ENCODE measurements around the gene SFXN2. TPM values are rescaled to one million over a fixed set of nuclear protein-coding genes. Genes with fewer than 3 reads are reported as not detected.
A peak's percentile ranks its signal among the peaks of the same experiment; 100 is the strongest.

Gene SFXN2
- total RNA-seq, 4 donors from 2014 or later: 1.4 to 7.8 (median 3.6) TPM

DNA sequence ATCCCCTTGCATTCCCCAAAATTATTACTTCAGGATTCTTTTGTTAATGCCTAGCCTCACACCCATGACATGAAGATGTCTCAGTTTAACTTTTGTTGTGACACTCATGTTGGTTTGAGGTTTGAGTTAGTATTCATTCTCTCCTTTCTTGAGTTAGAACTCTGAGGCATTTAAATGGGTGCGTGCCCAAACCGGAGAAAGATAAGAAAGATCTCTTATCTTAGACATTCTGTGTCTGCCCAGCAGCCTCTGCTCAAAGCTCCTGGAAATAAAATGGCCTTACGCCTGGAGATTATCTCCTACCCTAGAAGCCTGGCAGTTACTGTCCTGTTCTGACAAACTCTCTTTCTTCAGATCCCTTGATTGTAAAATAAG, 55.7 kb downstream of the SFXN2 start:
- Histone ChIP-seq H3K4me1 (peaks cover 36 to 93% (median 63%) of the 10 kb centered on the region in 3 donors), H3K4me3 (no peak overlapping the region), H3K27ac (peak overlapping the region; percentile 32 to 57 (median 42)), H3K27me3 (peaks cover 0 to under 1% (median 0%) of the 10 kb centered on the region in 4 donors), H3K9me3 (no peaks in the 10 kb centered on the region), H3K36me3 (peaks cover 0 to 7% (median 0%) of the 10 kb centered on the region in 3 donors)
- DNase-seq: no peak
- intact Hi-C loops (cut with DNase I): no loop called here
- 46 to 66% methylated on average over 3 of the region's 3 CpGs for WGBS, 2 donors
- TF ChIP-seq POLR2A (IDR thresholded peaks at IDR 0.05): no peak
- TF ChIP-seq, protein P1, sequence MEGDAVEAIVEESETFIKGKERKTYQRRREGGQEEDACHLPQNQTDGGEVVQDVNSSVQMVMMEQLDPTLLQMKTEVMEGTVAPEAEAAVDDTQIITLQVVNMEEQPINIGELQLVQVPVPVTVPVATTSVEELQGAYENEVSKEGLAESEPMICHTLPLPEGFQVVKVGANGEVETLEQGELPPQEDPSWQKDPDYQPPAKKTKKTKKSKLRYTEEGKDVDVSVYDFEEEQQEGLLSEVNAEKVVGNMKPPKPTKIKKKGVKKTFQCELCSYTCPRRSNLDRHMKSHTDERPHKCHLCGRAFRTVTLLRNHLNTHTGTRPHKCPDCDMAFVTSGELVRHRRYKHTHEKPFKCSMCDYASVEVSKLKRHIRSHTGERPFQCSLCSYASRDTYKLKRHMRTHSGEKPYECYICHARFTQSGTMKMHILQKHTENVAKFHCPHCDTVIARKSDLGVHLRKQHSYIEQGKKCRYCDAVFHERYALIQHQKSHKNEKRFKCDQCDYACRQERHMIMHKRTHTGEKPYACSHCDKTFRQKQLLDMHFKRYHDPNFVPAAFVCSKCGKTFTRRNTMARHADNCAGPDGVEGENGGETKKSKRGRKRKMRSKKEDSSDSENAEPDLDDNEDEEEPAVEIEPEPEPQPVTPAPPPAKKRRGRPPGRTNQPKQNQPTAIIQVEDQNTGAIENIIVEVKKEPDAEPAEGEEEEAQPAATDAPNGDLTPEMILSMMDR (IDR thresholded peaks at IDR 0.05): no peak

DNA sequence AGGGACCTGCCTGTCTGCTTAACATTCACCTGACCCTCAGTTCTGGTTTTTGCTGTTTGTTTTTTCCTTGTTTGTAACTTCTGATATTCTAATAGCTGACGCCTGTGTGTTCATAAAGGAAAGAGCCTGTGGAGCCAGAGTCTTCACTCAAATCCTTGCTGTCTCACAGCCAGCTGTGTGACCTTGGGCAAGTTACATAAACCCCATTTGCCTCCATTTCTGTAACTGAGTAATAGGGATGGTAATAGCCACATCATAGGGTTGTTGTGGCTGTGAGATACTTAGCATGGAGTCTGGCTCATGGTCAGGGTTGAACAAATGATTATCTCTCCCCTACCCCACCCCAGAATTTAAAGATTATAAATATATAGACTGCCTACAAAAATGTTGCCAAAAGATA, 56.4 kb downstream of the SFXN2 start:
- Histone ChIP-seq H3K4me3 (no peak overlapping the region), H3K27ac (peak overlapping the region in 3 of 4 donors; percentile 42 to 57 (median 43)), H3K36me3 (peaks cover 0 to under 1% (median 0%) of the 10 kb centered on the region in 3 donors), H3K9me3 (no peaks in the 10 kb centered on the region), H3K27me3 (peaks cover 0 to 8% (median 0%) of the 10 kb centered on the region in 4 donors), H3K4me1 (peaks cover 42 to 93% (median 67%) of the 10 kb centered on the region in 3 donors)
- 38 to 63% methylated on average over 1 of the region's 1 CpG for WGBS, 2 donors
- intact Hi-C loops (cut with DNase I): no loop called here
- DNase-seq: no peak
- TF ChIP-seq, protein P1 (IDR thresholded peaks at IDR 0.05): no peak
- no peak for TF ChIP-seq POLR2A (IDR thresholded peaks at IDR 0.05)

DNA sequence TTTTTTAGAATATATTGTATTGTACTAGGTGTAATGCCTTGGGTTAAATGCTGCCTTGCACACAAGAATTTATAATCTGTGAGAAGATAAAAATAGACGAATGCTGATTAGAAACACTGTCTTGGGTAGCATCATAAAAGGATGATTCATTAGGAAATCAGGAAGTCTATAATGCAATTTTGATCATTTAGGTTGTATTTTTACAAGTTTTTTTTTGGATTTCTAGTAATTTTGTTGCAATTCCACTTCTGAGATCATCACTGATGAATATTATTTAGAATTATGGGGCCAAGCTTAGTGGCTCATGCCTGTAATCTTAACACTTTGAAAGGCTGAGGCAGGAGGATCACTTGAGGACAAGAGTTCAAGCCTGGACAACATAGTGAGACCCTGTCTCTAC, 58.9 kb downstream of the SFXN2 start:
- Histone ChIP-seq H3K4me3 (no peak overlapping the region), H3K36me3 (no peaks in the 10 kb centered on the region), H3K27me3 (peaks cover 0 to 31% (median 0%) of the 10 kb centered on the region in 4 donors), H3K27ac (peak overlapping the region in 2 of 4 donors; percentile 87 to 91), H3K4me1 (peaks cover 54 to 97% (median 78%) of the 10 kb centered on the region in 3 donors), H3K9me3 (no peaks in the 10 kb centered on the region)
- DNase-seq: no peak
- intact Hi-C loops (cut with DNase I): no loop called here
- TF ChIP-seq POLR2A (IDR thresholded peaks at IDR 0.05): no peak
- TF ChIP-seq, protein P1 (IDR thresholded peaks at IDR 0.05): no peak
- WGBS, 2 donors: 9 to 14% methylated on average over 1 of the region's 1 CpG

DNA sequence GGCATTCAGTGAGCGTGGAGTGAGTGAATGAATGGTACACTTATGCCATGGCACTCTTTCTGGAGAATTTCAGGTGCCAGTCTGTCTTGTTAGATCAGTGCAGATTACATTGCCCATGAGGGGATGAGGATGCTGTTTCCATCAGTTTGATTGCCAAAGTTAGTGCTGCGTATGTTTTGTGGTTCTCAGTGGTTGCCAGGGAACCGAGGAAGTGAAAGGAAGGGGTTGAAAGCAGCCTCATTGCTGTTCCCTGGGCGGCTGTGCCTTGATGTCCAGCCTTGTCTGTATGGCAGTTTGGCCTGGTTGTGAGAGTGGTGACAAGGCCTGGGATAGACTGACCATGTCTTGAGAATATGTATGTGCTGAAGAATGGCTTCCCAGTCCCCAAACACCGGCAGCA, 59.5 kb downstream of the SFXN2 start:
- Histone ChIP-seq H3K36me3 (no peaks in the 10 kb centered on the region), H3K9me3 (no peaks in the 10 kb centered on the region), H3K4me1 (peaks cover 58 to 100% (median 82%) of the 10 kb centered on the region in 3 donors), H3K4me3 (no peak overlapping the region), H3K27ac (peak overlapping the region; percentile 24 to 91 (median 84)), H3K27me3 (peaks cover 0 to 32% (median 0%) of the 10 kb centered on the region in 4 donors)
- TF ChIP-seq, protein P1 (IDR thresholded peaks at IDR 0.05): no peak
- no peak for TF ChIP-seq POLR2A (IDR thresholded peaks at IDR 0.05)
- intact Hi-C loops (cut with DNase I): no loop called here
- 45 to 56% methylated on average over 5 of the region's 5 CpGs for WGBS, 2 donors
- DNase-seq: no peak

DNA sequence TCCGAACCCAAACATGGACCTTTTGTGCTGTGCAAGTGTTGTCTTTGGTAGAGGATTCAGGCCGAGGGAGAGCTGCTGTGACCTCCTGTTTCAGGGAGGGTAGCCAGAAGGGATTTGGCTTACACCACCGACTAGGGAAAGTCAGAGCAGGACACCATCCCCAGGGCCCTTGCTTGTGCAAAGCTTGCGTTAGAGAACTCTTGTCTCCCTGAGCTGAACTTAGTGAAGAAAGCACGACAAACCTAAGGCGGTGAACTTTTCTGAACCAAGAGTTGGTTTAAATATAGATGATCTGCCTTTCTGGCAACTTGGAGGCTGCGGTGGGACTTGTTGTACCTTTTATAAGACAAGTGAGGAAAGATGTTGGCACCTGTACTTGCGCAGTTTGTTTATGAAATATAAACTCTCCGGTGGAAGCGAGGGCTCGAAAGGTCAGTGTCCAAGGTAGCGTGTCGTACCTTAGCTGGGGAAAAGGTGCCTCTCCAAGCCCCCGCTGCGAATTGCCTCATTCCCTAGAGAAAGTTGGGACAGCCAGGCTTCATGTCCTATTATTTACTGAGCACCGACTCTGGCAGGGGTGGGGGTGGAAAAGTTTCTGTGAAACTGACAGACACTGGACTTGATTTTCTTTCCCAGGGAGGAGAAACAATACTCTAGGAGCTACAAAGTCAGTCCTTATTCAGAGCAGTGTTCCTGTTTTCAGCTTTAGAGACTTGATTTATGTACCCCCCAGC, 60.9 kb downstream of the SFXN2 start:
- 60 to 66% methylated on average over 16 of the region's 16 CpGs for WGBS, 2 donors
- no peak for DNase-seq
- H3K27me3 ChIP-seq: peaks cover 0 to 32% (median 0%) of the 10 kb centered on the region in 4 donors

More for the DNA sequence above, 60.9 kb downstream of the SFXN2 start:
- H3K36me3 ChIP-seq: peaks cover 0 to 6% (median 0%) of the 10 kb centered on the region in 3 donors
- peak overlapping the region; percentile 46 to 95 (median 89) for H3K27ac ChIP-seq
- intact Hi-C loops (cut with DNase I): no loop called here
- TF ChIP-seq POLR2A (IDR thresholded peaks at IDR 0.05): no peak
- TF ChIP-seq, protein P1 (IDR thresholded peaks at IDR 0.05): no peak
- peaks cover 66 to 100% (median 86%) of the 10 kb centered on the region in 3 donors for H3K4me1 ChIP-seq
- H3K9me3 ChIP-seq: no peaks in the 10 kb centered on the region
- H3K4me3 ChIP-seq: peak overlapping the region in 3 of 4 donors; percentile 27 to 57 (median 36)

All from esophagus squamous epithelium (tissue), 5 donors.